LNCAP (cell line): Measurements from ENCODE around the gene NID2.

Experiments used
- TF ChIP-seq, protein P1 (sequence below): fragments of 450-650 bp; IDR thresholded peaks from 2 replicates; pipeline ENCODE4 v1.5.1; 2017; ENCODE audit warnings: mild to moderate bottlenecking

NID2 gene

DNA sequence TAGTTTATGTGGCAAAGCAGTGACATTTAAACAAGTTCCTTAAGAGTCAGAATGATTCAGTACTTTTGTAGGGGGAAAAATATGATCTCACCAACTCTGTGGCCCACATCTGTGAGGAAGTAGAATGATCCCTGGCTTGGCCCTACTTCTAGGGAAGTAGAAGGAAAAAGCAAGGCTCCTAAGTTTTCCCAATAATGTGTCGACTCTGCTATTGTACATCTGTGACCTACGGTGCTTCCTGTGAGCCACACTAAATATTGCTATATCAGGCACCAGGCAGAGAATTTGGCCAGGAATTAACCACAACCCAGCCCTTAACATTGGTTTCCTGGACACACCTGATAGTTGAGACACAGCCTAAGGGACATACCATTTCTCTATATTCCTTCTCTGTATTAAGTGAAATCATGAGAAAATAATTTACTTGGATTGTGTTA is 9.3 kb upstream of the NID2 start:
- TF ChIP-seq, protein P1, sequence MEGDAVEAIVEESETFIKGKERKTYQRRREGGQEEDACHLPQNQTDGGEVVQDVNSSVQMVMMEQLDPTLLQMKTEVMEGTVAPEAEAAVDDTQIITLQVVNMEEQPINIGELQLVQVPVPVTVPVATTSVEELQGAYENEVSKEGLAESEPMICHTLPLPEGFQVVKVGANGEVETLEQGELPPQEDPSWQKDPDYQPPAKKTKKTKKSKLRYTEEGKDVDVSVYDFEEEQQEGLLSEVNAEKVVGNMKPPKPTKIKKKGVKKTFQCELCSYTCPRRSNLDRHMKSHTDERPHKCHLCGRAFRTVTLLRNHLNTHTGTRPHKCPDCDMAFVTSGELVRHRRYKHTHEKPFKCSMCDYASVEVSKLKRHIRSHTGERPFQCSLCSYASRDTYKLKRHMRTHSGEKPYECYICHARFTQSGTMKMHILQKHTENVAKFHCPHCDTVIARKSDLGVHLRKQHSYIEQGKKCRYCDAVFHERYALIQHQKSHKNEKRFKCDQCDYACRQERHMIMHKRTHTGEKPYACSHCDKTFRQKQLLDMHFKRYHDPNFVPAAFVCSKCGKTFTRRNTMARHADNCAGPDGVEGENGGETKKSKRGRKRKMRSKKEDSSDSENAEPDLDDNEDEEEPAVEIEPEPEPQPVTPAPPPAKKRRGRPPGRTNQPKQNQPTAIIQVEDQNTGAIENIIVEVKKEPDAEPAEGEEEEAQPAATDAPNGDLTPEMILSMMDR: no peak

DNA sequence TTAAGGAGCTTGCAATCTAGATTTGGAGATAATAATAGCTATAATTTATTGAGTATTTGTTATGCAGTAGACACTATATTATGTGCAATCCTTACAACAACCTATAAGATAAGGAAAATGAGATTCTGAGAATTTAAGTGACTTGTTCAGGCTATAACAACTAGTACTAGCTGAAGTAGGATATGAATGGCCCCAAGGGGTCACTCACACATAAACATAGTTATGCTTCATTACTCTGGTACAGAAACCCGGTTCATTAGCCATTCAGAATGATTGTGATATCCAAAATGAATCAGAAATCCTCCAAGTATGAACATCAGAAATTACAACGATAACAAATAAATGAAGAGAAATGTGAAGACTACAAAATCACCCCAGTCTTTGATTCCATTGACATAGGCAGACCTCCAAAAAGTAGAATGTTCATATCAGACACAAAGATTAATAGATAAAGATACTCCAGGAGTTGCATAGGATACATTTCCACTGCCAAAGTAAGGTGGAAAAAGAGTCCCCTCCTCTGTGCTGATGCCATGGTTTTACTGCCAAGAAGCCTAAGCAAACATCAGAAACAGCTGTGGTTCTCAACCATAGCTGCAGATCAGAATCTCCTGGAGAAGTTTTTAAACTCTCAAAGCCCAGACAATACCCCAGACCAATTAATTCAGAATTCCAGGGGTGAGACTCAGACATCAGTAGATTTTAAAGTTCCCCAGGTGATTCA is 8.6 kb upstream of the NID2 start:
- TF ChIP-seq, protein P1: no peak

DNA sequence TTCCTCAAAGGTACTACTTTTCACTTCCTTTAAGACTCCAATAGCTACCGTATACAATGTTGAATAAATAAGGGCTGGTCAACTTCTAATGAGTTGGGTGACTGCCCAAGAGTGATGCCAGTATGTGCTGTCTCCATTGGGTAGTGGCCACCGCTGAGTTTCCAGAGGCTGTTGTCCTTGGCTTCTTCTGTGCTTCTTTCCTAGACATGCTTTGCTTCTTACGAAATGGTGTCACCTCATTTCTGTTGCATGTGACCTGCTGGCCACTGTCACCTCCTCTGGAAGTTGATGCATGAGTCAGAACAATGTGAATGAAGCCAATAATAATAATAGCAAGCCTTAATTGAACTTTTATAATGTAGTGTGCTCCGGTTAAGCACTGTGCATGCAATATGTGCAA is 7.5 kb upstream of the NID2 start:
- TF ChIP-seq, protein P1: no peak

DNA sequence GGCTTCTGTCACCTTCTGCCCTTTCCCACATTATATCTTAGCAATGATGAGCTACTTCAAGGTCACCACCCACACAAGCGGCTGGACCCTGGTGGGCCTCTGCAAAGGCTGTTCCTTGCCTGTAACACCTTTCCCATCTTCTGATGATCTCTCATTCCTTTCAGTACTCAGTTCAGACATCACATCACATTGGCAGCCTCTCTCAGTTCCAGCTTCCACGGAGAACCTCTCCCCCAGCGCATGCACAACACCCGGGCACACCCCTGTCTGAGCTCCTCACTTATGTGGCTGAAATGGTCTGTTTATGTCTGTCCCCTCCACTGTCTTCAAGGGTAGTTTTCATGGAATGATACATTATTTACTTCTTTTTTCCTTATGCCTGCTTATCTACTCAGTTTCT is 6.5 kb upstream of the NID2 start:
- TF ChIP-seq, protein P1: no peak

DNA sequence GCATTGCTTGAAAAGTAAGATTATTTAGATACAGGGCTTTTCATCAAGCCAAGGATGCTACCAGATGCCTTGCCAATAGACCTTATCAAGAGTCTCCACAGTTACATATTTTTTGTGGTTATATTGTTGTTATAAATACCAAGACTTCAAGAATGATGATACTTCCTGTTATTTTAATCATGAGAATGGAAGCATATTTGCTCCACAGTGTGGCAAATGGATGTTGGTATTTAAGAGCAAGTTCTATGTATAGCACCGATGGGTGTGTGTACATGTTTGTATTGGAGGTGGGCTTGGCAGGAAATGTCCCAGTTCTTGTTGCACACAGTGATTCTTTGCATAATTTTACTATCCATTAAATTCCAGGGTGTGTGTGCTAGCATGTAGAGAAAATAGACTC is 4.4 kb upstream of the NID2 start:
- TF ChIP-seq, protein P1: no peak

DNA sequence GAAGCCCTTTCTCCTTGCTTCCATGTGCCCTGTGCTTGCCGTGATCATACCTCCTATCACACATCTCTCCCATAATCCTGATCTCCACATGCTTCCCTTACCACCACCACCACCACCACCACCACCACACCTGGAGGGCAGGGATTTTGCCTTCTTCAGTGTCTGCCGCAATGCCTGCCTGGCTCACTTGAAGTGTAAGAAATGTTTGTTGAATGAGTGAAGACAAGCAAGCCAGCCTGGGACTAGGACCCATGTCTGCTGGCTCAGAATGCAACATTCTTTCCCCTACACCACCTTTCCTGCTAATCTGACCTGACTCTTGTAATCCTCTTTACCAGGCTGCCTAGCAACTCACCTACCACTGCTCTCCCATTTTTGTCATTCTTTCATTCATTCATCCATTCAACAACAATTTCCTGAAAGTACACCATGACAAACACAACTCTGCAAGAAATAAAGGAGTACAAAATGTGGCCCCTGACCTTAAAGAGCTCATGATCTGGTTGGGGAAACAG is 3.5 kb upstream of the NID2 start:
- TF ChIP-seq, protein P1: no peak

DNA sequence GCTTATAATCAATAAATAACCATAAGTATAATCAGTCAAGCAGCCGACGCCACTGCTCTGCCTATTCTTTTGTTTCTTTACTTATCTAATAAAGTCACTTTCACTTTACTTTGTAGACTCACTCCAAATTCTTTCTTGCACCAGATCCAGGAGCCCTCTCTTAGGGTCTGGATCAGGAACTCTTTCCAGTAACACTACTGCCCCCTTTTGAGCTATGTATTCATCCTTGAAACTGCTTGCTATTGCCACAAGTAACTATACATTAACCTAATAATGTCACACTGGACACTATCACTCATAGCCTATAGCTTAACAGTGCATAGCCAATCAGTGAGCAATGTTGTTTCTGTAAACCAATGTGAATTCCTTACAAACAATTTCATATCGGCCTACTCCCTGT is 2.8 kb upstream of the NID2 start:
- TF ChIP-seq, protein P1: no peak
